Activated CD8-positive, alpha-beta memory T cell treated with anti-CD3 and anti-CD28 coated beads, Interleukin-2, amount 50 U/mL, for 48 hours (primary cell): Measurements from ENCODE around the gene TBC1D5.
"Not testable (repeated sequence)": the region's sequence is repeated elsewhere in the genome, so short reads cannot be mapped to it uniquely, and the experiment has no call there.

Experiments
- DNase-seq: peaks from one replicate; pipeline ENCODE4 v3.0.0-alpha.2; 2020

Gene TBC1D5

DNA sequence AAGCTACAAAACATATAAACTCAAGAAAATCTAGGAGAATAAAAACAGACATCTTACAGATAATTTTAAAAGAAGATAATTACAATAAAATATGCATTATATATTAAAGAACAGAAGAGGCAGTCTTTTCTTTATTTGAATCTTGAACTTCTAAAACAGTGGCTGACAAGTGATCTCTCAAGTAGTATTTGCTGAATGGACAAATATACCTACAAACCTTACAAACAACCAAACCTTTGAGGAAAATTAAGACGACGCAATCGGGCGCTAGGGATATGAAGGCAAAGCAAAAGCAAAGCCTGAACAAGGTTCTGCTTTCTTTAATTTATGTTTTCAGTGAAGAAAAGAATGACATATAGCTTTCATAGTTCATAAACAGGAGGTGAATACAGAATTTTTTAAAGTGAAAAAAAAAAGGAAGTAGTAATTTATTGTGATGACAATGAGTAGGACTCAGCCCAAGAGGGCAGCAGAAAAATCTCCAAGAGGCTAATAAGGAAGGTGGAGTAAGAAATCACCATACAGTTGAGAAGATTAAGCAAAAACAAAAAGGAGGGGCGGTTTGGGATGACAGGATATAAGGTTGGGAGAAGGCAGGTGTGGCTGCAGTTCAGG lies 347.8 kb downstream of the TBC1D5 start:
- no peak for DNase-seq

- not testable (repeated sequence) for DNase-seq
Observed at GRCh38 chr3:17392516-17392915, 349.9 kb downstream of the TBC1D5 start.

DNA sequence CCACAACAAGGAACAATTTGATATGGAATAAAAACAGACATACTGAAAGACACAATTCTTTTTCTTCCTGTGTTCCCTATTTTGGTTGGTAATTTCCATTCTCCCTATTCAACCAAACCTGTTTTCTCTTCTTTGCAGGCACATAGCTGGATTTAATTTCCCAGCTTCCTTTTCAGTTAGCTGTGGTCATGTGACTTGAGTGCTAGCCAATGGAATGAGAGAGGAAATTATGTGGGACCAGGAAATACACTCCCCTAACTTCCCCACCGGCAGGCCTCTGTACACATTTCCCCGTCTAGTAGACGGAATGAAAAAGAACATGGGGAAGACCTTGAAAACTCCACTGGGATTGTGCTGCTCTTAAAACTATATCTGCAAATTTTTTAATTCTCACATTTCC lies 351.6 kb downstream of the TBC1D5 start:
- no peak for DNase-seq

DNA sequence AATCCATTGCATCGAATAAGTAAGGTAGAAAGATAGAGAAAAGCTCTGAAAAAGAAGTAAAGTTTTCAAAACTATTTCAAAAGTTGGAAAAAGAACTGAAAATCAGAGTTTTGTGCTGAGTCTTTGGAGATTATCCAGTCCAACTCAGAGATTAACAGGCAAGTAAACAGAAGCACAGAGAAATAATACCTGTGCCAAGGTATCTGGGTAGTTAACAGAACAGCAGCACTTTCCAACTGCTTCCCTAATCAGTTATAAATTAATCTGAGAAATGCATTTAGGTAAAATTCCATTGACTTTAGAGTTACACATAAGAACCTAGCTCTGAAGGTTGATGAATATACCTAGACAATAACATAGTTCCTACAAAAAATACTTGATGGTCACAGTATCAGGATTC lies 355.3 kb downstream of the TBC1D5 start:
- DNase-seq = no peak

DNA sequence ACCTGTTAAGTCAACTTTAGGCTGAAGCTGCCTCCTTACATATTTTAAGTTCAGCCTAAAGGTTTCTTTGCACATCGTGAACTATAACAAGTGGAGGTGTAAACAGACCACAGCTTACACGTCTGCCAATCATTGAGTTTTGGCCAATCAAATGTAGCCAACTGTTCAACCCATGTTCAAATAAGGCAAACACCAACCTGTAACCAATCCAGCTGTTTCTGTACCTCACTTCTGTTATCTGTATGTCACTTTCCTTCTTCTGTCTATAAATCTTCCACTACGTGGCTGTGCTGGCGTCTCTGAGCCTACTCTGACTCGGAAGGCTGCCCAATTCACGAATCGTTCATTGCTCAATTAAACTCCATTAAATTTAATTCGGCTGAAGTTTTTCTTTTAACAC lies 356.0 kb downstream of the TBC1D5 start:
- no peak for DNase-seq

DNA sequence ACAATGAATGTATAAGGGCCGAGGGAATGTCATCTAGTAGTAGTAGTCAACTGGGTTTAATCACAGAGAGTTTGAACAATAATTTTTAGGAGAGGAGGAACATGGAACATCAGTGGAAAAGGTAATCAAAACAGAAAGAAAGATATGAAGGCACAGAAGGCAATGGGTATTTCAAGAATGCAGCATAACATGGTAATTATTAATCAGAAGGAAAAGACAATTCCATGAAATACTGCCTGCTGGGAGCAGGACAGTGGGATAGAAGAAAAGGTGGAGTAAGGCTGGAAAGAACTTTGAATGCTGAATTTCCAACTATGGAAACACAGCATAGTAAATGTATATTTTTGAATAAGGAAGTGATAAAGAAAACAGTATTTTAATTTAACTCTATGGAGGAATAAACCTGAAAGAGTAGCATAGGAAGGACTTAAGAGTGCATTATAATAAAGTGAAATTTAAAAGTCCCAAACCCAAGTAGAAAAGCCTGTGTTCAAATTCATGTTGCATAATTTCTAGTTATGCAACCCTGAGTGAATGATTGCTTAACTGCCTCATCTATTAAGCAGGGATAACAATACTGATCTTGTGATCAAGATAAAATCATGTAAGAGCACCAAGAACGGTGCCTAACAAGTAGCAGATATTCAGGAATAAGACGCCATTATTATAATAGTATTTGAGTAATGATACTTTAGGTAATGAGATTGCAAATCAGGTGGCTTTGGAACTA lies 357.7 kb downstream of the TBC1D5 start:
- DNase-seq = no peak

GRCh38 chr3:17373304-17373703 lies 369.1 kb downstream of the TBC1D5 start:
- no peak for DNase-seq

- DNase-seq = no peak
Observed at GRCh38 chr3:17372362-17373210, 369.8 kb downstream of the TBC1D5 start.

- DNase-seq = no peak
Observed at GRCh38 chr3:17369973-17370372, 372.5 kb downstream of the TBC1D5 start.

DNA sequence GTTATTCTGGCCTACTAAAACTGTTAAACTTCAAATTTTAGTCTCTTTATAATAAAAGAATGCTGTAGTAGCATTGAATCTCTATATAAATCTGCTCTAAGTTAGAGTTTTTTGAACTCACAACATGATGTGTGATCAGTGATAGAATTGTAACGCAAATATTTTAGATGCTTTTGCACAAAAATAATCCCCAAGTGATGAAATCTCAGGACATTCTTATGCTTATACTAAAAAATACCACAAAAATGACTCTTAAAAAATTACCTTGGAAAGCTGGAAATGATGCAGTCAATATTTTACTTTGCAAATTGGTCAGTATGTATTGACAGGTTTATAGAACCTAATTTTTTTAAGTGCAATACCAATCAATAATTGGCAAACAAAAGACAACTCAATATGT lies 375.3 kb downstream of the TBC1D5 start:
- no peak for DNase-seq

DNA sequence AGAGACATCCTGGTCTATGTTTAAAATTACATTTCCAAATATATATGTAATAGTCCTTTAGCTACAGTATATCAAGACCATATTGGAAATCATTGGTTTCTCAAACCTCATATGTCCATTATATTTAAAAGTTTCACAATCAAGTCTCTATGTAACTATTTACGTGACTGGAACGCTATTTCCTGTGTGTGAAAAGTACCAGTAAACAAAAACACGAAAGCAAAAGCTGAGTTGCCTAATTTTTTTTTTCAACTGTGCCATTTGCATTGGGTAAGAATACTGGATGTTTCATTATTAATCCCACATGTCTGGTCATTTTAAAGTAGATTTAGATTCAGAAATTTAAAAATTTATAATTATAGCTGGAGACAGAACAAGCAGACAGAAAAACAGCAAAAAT lies 381.4 kb downstream of the TBC1D5 start:
- DNase-seq = no peak

GRCh38 chr3:17359911-17360310 lies 382.5 kb downstream of the TBC1D5 start:
- DNase-seq = no peak

GRCh38 chr3:17357035-17357710 lies 385.3 kb downstream of the TBC1D5 start:
- no peak for DNase-seq

GRCh38 chr3:17356585-17356984 lies 385.8 kb downstream of the TBC1D5 start:
- DNase-seq = no peak

- DNase-seq = no peak
Observed at GRCh38 chr3:17355591-17355990, 386.8 kb downstream of the TBC1D5 start.

GRCh38 chr3:17354341-17354740 lies 388.1 kb downstream of the TBC1D5 start:
- no peak for DNase-seq

DNA sequence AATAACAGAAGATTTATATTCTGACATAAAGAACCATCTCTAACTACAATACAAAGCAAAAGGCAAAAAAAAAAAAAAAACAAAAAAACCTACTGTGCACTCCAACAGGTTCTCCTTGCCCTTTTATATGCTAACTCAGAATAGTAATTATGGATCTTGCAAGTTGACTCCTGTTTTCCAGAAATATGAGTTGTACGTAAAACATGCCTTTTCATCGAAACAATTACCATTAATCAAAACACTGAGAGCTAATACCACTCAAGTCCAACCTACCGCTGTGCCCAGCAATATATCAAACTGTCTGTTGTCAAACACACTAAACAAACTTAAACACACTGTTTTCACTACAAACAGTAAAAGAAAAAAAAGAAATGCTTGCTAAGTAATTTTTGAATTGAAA lies 389.8 kb downstream of the TBC1D5 start:
- DNase-seq = no peak

DNA sequence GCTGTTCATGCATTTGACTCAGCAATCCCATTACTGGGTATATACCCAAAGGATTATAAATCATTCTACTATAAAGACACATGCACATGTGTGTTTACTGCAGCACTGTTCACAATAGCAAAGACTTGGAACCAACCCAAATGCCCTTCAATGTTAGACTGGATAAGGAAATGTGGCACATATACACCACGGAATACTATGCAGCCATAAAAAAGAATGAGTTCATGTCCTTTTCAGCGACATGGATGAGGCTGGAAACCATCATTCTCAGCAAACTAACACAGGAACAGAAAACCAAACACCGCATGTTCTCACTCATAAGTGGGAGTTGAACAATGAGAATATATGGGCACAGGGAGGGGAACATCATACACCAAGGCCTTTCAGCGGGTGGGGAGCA lies 391.2 kb downstream of the TBC1D5 start:
- not testable (repeated sequence) for DNase-seq

- DNase-seq = no peak
Observed at GRCh38 chr3:17349093-17349492, 393.3 kb downstream of the TBC1D5 start.

GRCh38 chr3:17342119-17342518 lies 400.3 kb downstream of the TBC1D5 start:
- DNase-seq = no peak

DNA sequence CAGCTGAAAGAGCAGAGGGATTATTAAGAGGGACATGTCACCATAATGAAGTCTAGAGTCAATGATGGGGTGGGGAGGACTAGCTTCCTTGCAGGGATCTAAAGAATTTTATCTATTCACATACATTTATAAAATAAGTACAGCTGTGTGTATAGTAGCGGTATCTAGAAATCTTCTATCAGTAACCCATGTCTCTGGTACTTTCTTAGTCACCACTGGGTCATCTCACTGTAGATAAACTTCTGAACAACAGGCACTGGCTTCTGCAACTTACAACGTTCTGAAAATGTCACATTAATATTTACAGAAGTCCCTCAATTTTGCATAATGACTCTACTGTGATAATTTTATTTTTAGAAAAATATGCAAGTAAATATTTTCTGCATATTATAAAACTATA lies 401.7 kb downstream of the TBC1D5 start:
- DNase-seq = no peak

DNA sequence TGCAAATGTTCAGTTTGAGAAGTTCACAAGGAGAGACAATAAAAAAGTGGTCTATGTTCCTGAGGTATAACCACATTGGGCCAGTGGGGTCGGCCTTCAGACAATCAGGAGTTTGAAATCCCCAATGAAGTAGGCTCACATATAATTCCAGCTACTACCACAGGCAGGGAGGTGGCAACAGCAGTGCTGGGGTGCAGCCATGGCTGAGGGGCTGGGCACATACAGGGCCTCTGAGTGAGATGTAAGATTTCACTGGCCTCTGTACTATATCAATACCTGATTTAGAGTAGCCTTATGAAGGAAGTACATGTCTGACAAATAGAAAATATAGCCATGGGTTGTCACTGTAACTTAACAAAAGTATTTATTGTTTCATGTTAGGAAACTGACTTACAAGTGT lies 402.2 kb downstream of the TBC1D5 start:
- no peak for DNase-seq

DNA sequence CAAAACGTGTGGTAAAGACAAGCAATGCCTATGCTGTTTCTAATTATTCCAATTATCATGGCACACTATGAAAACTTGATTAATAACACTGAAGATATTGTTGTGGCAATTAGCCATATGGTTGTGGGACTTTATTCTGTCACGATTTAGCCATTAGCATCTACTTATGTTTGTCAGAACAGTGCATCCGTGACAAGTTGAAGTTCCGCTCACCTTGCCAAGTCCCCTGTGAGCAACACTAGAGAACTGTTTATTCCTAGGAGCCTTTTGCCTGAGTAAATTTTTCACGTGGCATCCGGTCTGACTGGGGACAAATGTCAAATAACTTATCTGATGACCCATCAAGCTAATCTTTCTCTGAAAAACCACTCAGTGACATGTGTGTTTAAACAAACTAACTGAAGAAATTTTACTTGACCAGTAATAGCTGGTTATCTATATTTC lies 403.3 kb downstream of the TBC1D5 start:
- DNase-seq = no peak
